22Rv1 (cell line): ENCODE results near the gene FAM76B.

Experiments
- ZFX ChIP-seq: fragments of 450-650 bp; IDR thresholded peaks from 2 replicates; pipeline ENCODE4 v1.6.1; 2017; ENCODE audit warnings: antibody characterized with exemption, borderline replicate concordance
- TF ChIP-seq, protein P1 (sequence below): fragments of 450-650 bp; IDR thresholded peaks from 2 replicates; pipeline ENCODE4 v1.5.1; 2017; ENCODE audit warnings: mild to moderate bottlenecking

DNA sequence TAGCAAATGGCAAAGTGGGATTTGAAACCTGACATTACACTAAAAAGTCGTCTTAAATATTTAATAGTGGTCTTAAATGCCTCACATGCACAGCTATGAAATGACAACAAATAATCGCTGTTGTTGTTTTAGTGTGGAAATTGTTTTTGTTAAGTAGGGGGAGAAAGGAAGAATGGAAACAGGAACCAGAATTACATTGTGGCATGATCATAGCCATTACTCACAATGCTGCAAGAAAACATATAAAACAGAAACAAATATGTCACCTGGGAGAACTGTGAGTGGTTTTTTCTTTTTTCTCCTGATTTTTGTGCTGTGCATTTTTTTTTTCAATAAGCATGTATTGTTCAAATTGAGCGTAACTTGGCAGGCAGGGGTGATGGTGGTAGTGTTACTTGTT is 22.9 kb downstream of the FAM76B start:
- TF ChIP-seq, protein P1, sequence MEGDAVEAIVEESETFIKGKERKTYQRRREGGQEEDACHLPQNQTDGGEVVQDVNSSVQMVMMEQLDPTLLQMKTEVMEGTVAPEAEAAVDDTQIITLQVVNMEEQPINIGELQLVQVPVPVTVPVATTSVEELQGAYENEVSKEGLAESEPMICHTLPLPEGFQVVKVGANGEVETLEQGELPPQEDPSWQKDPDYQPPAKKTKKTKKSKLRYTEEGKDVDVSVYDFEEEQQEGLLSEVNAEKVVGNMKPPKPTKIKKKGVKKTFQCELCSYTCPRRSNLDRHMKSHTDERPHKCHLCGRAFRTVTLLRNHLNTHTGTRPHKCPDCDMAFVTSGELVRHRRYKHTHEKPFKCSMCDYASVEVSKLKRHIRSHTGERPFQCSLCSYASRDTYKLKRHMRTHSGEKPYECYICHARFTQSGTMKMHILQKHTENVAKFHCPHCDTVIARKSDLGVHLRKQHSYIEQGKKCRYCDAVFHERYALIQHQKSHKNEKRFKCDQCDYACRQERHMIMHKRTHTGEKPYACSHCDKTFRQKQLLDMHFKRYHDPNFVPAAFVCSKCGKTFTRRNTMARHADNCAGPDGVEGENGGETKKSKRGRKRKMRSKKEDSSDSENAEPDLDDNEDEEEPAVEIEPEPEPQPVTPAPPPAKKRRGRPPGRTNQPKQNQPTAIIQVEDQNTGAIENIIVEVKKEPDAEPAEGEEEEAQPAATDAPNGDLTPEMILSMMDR: no peak
- no peak for TF ChIP-seq ZFX
